Esophagus muscularis mucosa (tissue), 3 donors: Measurements from ENCODE around the gene CNGA2.

Experiments
- EP300 ChIP-seq: sonication (generic); formaldehyde crosslinking; IDR thresholded peaks from one replicate; pipeline ENCODE4 v1.6.1; 2017; ENCODE audit warnings: antibody characterized with exemption
- TF ChIP-seq, protein P1 (sequence below), 3 experiments: fragments of 200-600 bp in 2 of 3; fragments of 450-650 bp in 1 of 3; sonication (generic) in 2 of 3; IDR thresholded peaks; one replicate each; pipeline ENCODE4 v1.5.1; 2017 to 2019; ENCODE audit warnings: antibody characterized with exemption in 3 of 3, mild to moderate bottlenecking in 2 of 3, moderate library complexity in 1 of 3

DNA sequence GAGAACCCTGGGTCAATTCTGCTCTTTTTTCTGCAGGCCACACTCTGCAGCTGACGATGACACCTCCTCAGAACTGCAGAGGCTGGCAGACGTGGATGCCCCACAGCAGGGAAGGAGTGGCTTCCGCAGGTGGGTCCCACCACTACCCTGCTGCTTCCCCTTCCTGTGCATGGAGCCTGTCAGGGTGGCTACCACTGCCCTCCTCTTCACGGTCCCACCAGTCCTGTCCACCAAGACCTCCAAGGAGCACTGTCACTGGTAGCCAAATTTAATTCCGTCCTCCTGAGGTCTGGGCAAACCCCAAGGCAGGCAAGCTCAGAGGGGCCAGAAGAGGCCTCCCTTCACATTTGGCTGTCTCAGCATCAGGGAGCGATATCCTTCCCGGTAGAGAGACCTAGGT, 4.2 kb downstream of the CNGA2 start:
- TF ChIP-seq, protein P1, sequence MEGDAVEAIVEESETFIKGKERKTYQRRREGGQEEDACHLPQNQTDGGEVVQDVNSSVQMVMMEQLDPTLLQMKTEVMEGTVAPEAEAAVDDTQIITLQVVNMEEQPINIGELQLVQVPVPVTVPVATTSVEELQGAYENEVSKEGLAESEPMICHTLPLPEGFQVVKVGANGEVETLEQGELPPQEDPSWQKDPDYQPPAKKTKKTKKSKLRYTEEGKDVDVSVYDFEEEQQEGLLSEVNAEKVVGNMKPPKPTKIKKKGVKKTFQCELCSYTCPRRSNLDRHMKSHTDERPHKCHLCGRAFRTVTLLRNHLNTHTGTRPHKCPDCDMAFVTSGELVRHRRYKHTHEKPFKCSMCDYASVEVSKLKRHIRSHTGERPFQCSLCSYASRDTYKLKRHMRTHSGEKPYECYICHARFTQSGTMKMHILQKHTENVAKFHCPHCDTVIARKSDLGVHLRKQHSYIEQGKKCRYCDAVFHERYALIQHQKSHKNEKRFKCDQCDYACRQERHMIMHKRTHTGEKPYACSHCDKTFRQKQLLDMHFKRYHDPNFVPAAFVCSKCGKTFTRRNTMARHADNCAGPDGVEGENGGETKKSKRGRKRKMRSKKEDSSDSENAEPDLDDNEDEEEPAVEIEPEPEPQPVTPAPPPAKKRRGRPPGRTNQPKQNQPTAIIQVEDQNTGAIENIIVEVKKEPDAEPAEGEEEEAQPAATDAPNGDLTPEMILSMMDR (IDR thresholded peaks at IDR 0.05) = no peak
- no peak for TF ChIP-seq EP300
